Measurements from ENCODE around the gene KLHL14.

GRCh38 chr18:32711862-32712261 is 61.0 kb downstream of the KLHL14 start:
- TF ChIP-seq CTCF (IDR thresholded peaks at IDR 0.05) (no peak), REST (IDR thresholded peaks at IDR 0.05; ENCODE audit: insufficient read depth in 1 of 2, low read depth in 2 of 2, low read length in 1 of 2) (no peak), TCF7L2 (IDR thresholded peaks at IDR 0.05; ENCODE audit: low read depth, low read length) (no peak), POLR2AphosphoS5 (IDR thresholded peaks at IDR 0.05; ENCODE audit: low read depth, low read length) (no peak)
